Neural cell (in vitro differentiated cells): ENCODE data around the gene RPS18.

ENCODE experiments used
- EP300 ChIP-seq: fragments of 450-650 bp; conservative IDR thresholded peaks from 2 replicates; pipeline ENCODE4 v1.6.1; 2014; ENCODE audit warnings: antibody characterized with exemption, mild to moderate bottlenecking, moderate library complexity; ENCODE audit not compliant: poor library complexity, severe bottlenecking
- EZH2 ChIP-seq: fragments of 200-600, 300-800 bp; shearing (Covaris generic), sonication (generic); IDR thresholded peaks from 2 replicates; pipeline ENCODE4 v1.6.1; 2014; ENCODE audit warnings: antibody characterized with exemption, low read length, borderline replicate concordance, mild to moderate bottlenecking; ENCODE audit not compliant: insufficient read depth, poor library complexity, severe bottlenecking
- POLR2AphosphoS5 ChIP-seq: IDR thresholded peaks from 2 replicates; pipeline ENCODE4 v1.6.1; 2012
- REST ChIP-seq: IDR thresholded peaks from 2 replicates; pipeline ENCODE4 v1.6.1; 2012; ENCODE audit warnings: borderline replicate concordance
- TAF1 ChIP-seq: IDR thresholded peaks from 2 replicates; pipeline ENCODE4 v1.6.1; 2012; ENCODE audit warnings: low read depth
- TF ChIP-seq, protein P1 (sequence below): fragments of 450-650 bp; IDR thresholded peaks from 2 replicates; pipeline ENCODE4 v1.5.1; 2014; ENCODE audit warnings: antibody characterized with exemption, mild to moderate bottlenecking, moderate library complexity; ENCODE audit not compliant: poor library complexity, severe bottlenecking

DNA sequence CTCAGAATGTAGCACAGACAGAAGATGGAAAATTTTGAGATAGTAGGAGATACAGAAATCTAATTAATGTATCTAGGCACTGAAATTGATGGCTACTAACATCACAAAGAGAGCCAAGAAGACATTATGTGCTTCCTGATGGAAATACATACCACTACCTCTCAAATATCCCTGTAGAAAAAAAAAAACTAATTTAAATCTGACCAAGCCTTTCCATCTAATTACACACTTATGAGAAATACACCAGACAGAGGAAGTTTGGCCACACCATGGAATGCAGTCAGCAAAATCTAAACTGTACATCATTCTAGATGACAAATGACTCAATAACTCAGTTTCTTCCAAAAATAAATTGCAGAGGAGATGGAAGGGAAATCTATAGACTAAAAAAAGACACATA, 19.1 kb upstream of the RPS18 start:
- TF ChIP-seq, protein P1, sequence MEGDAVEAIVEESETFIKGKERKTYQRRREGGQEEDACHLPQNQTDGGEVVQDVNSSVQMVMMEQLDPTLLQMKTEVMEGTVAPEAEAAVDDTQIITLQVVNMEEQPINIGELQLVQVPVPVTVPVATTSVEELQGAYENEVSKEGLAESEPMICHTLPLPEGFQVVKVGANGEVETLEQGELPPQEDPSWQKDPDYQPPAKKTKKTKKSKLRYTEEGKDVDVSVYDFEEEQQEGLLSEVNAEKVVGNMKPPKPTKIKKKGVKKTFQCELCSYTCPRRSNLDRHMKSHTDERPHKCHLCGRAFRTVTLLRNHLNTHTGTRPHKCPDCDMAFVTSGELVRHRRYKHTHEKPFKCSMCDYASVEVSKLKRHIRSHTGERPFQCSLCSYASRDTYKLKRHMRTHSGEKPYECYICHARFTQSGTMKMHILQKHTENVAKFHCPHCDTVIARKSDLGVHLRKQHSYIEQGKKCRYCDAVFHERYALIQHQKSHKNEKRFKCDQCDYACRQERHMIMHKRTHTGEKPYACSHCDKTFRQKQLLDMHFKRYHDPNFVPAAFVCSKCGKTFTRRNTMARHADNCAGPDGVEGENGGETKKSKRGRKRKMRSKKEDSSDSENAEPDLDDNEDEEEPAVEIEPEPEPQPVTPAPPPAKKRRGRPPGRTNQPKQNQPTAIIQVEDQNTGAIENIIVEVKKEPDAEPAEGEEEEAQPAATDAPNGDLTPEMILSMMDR, result no peak
- TF ChIP-seq POLR2AphosphoS5 (no peak), EZH2 (no peak), EP300 (no peak), TAF1 (no peak), REST (no peak)
